ENCODE data around the gene EN1.

GRCh38 chr2:118826093-118826492, 21.4 kb downstream of the EN1 start:
- TF ChIP-seq CTCF (IDR thresholded peaks at IDR 0.05; ENCODE audit: insufficient read depth, low read length) (no peak), POLR2AphosphoS5 (IDR thresholded peaks at IDR 0.05; ENCODE audit: low read depth) (no peak)

All from HL-60 (cell line).